Hindlimb muscle (tissue), 1 donor: ENCODE data around the gene YIPF2. TPM values are rescaled to one million over a fixed set of nuclear protein-coding genes. Genes with fewer than 3 reads are reported as not detected.

ENCODE experiments used
- DNase-seq: peaks from one replicate; pipeline ENCODE4 v3.0.0-alpha.2; 2013
- polyA plus RNA-seq: library from polyadenylated mRNA; unstranded; fragments of 120-200 nt; gene quantifications from one replicate; pipeline ENCODE4 v1.2.1, GENCODE V29; 2013; ENCODE audit not compliant: insufficient read length

YIPF2 gene
- polyA plus RNA-seq, 1 donor = 28.6 TPM

DNA sequence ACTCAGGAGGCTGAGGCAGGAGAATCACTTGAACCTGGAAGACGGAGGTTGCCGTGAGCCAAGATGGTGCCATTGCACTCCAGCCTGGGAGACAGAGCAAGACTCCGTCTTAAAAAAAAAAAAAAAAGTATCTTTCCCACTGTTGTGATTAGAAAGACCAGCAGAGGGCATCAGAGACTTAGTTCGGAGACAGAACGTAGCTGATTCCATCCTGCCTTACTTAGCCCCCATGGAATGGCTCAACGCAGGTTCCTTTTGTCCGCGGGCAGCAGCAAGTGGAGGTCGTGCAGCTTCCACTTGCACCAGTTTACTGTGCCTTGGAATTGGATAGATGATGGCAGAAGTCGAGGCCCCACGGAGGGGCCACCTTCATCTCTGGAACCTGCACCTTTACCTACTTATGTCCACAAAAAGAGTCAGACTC, 8.2 kb upstream of the YIPF2 start:
- peak; percentile 71 for DNase-seq

- DNase-seq = no peak
Observed at GRCh38 chr19:10935371-10936059, 7.1 kb upstream of the YIPF2 start.

GRCh38 chr19:10929402-10929794, 959 bp upstream of the YIPF2 start:
- DNase-seq = no peak

- no peak for DNase-seq
Observed at GRCh38 chr19:10927730-10928562, 493 bp downstream of the YIPF2 start.

- no peak for DNase-seq
Observed at GRCh38 chr19:10924597-10924996, 3.8 kb downstream of the YIPF2 start.

DNA sequence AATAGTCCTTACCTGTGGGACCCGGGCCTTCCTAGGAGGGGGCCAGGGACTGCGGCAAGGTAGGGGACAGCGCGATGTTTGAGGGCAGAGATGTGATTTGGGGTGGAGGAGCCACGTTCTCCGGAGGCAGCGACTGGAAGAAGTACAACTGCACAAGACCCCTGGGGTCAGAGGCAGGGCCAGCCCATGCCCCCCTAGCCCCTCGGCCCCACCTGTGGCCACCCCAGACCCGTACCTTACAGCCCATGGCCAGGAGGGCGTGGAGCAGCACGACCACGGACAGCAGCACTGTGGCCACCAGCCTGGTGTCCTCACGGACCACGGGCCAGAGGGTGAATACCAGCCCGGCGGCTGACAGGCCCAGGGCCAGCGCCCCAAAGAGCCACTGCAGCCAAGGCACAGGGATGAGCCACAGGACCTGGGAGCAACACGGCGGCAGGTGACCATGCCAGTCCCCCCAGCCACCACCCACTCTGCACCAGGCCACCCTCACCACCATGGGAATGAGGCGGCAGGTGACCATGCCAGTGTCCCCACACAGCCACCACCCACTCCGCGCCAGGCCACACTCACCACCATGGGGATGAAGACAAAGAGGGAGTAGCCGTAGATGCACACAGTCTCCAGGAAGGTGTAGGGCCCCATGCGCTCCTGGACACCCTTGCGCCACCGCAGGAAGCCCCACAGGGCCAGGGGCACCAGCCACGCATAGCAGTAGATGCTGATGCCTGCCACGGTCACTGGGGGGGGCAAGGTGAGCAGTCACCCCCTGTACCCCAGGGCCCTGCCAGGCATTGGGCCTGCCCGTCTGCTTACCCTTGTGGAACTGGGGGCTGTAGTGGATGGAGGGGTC, 5.0 kb downstream of the YIPF2 start:
- DNase-seq = no peak

- no peak for DNase-seq
Observed at GRCh38 chr19:10922638-10923014, 5.8 kb downstream of the YIPF2 start.

DNA sequence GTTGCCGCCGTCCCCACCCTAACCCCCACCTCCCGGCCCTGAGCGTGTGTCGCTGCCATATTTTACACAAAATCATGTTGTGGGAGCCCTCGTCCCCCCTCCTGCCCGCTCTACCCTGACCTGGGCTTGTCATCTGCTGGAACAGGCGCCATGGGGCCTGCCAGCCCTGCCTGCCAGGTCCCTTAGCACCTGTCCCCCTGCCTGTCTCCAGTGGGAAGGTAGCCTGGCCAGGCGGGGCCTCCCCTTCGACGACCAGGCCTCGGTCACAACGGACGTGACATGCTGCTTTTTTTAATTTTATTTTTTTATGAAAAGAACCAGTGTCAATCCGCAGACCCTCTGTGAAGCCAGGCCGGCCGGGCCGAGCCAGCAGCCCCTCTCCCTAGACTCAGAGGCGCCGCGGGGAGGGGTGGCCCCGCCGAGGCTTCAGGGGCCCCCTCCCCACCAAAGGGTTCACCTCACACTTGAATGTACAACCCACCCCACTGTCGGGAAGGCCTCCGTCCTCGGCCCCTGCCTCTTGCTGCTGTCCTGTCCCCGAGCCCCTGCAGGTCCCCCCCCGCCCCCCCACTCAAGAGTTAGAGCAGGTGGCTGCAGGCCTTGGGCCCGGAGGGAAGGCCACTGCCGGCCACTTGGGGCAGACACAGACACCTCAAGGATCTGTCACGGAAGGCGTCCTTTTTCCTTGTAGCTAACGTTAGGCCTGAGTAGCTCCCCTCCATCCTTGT, 6.4 kb downstream of the YIPF2 start:
- DNase-seq = no peak

GRCh38 chr19:10921199-10921909, 7.1 kb downstream of the YIPF2 start:
- no peak for DNase-seq

GRCh38 chr19:10920781-10921180, 7.7 kb downstream of the YIPF2 start:
- no peak for DNase-seq

DNA sequence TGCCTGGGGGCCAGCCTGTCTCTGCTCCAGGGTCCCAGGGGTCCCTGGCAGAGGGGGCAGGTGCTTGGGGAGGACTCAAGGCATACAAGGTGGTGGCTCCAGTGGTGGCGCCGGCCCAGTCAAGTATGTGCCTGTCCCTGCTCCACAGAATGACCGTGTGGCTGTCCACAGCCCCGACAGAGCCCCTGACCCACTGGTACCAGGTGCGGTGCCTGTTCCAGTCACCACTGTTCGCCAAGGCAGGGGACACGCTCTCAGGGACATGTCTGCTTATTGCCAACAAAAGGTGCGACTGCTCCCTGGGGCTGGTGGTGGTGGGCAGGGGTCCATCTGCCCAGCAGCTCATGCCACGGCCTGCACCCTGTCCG, 8.2 kb downstream of the YIPF2 start:
- DNase-seq = no peak

DNA sequence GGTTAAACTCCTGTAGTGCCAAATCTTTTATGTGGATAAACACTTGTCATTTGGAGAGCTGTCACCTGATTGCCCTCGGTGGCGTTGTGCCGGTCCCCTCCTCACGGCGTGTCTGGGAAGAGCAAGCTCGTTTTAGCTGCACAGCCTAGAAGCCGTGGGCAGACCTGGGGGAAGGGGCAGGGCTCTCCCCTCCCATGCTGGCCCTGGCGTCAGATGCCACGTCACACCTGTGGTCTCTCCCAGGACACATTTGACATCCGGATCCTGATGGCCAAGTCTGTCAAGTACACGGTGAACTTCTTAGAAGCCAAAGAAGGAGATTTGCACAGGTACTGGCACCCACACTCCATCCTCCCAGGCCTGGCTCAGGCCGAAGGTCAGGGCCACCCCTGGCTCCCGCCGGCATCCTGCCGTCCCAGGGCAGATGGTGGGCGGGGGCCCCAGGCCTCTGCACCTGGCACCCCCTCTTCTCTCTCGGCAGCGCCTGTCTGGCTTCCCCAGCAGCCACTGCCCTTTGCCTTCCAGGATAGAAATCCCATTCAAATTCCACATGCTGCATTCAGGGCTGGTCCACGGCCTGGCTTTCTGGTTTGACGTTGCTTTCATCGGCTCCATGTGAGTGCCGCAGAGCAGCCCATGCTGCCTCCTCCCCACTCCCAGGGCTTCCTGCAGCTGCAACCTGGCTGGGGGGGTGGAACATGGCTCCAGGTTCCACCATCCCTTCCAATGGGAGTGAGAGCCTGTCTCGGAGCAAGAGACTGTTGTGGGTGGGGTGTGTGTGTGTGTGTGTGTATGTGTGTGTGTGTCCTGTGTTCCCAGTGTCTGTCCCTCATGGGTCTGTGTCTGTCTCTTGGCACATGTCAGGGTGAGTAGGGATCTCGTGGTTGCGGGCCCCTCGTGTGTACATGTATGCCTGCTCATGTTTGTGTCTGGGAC, 8.8 kb downstream of the YIPF2 start:
- DNase-seq = no peak

DNA sequence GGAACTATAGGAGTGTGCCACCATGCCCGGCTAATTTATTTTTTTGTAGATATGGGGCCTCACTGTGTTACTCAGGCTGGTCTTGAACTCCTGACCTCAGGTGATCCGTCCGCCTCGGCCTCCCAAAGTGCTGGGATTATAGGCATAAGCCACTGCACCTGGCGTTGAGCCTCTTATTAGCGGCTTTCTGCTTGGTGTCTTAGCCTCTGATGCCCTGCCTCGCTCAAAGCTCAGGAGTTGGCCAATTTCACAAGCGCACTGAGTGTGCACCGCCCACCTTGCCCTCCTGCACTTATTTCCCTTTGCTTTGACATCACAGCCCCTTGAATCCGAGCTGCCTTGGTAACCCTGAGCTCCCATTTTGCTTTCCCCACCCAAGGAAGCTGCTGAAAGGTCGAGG, 10.1 kb downstream of the YIPF2 start:
- no peak for DNase-seq

GRCh38 chr19:10916602-10917001, 11.8 kb downstream of the YIPF2 start:
- DNase-seq = no peak

DNA sequence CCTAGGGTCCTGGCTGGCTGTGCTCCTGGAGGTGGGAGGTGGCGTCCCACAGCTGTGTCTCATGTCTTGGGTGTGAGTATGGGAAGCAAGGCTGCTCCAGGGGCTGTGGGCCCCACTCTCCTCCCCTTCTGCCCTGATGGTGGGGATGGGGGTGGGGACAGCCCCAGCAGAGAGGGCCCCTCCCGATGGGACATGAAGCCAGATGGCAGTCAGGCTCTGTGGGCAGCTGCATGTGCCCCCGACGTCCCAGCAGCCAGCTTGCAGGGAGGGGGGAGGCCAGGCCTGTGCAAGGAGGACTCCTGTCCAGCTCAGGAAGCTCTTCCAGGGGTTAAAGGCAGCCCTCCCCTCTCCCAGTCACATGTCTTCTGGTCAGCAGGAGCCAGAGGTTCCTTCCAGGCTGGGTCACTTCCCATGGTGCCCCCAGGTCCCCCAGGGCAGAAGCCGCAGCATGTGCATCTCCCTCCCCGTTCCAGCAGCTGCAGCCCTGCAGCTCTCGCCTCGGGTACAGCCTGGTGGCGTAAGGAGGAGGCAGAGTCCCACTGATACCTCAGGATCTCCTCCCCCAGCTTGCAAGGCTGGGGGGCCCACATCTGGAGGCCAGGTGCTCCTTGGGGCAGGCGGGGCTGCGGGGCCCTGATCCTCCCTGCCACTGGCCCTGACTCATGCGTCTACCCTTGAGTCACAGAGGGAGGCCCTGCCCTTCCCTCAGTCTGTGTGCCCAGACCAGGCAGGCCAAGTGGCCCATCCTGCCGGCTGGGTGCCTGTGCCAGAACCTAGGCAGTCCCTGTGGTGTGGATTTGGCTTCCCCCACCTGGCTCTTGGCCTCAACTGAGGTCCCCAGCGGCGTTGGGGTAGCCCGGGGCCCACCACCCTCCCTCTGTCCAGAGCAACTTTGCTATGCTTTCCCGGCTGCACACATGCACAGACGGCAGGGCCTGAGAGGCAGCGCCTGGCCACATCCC, 13.0 kb downstream of the YIPF2 start:
- peak; percentile 43 for DNase-seq

DNA sequence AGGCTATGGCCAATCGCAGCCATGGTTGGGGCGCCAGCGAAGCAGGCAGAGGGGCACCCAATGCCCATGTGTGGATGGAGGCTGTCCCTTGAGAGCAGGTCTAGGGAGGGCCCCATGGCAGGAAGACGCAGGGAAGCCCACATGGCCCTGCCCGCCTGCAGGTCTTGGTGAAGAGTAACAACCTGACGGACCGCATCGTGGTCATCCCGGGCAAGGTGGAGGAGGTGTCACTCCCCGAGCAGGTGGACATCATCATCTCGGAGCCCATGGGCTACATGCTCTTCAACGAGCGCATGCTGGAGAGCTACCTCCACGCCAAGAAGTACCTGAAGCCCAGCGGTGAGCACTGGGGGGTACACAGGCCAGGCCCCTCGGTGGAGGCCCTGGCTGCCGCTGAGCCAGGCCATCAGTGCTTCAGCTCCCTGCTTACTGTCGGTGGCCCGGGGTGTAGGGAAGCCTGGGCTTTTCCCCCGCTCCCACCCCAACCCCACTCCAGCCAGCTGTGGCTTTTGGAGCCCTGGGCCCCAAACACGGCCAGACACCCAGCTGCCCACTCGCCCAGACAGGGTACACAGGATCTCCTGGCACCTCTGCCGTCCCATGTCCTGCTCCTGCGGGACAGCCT, 14.6 kb downstream of the YIPF2 start:
- no peak for DNase-seq

GRCh38 chr19:10912619-10913018, 15.8 kb downstream of the YIPF2 start:
- no peak for DNase-seq

DNA sequence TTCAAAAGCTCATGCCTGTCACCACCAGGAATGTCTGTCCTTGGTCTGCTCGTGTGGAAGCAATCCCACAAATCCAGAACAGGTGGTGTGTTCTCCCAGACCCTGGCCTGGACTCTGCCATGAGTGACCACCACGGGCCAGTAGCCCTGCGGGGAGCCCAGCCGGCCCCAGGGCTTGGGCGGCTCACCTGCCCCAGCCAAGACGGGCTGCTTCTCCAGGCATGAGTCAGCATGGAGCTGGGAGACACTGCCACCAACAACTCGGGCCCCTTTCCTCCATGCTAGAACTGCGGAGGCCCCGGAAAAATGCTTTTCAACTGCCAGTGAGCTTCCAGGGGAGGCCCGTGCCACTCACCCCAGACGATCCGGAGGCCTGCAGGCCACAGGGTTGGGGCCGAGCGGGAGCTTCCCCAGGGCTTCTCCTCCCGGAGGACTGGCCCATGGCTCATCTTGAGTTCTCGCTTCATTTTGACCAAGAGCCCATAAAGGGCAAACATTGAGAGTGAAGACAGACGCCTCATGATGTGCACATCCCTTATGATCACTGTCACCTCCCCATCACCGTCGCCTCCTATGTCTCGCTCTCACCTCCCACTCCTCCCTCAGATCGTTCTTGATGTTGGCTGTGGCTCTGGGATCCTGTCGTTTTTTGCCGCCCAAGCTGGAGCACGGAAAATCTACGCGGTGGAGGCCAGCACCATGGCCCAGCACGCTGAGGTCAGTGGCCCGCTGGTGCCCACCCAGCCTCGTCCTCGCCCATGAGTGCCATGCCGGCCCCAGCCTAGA, 16.7 kb downstream of the YIPF2 start:
- no peak for DNase-seq
